ENCODE results near the gene TECPR2. TPM values are rescaled to one million over a fixed set of nuclear protein-coding genes. Genes with fewer than 3 reads are reported as not detected.
A peak's percentile ranks its signal among the peaks of the same experiment; 100 is the strongest.

The TECPR2 gene
- total RNA-seq, 1 experiment from 2014 or later = 9.3 TPM

- intact Hi-C loops (cut with micrococcal nuclease; ENCODE audit: unreplicated experiment) = no loop called here
- Histone ChIP-seq H3K36me3 (ENCODE audit: control insufficient read depth, insufficient read depth, low read length) (no peaks in the 10 kb centered on the region), H3K9me3 (no peaks in the 10 kb centered on the region), H3K4me1 (peaks cover 37% of the 10 kb centered on the region), H3K4me3 (ENCODE audit: low read depth, low read length) (peak overlapping the region; percentile 72), H3K27me3 (replicated peaks; ENCODE audit: control insufficient read depth, insufficient read depth, low read length) (no peaks in the 10 kb centered on the region)
- TF ChIP-seq, protein P1, sequence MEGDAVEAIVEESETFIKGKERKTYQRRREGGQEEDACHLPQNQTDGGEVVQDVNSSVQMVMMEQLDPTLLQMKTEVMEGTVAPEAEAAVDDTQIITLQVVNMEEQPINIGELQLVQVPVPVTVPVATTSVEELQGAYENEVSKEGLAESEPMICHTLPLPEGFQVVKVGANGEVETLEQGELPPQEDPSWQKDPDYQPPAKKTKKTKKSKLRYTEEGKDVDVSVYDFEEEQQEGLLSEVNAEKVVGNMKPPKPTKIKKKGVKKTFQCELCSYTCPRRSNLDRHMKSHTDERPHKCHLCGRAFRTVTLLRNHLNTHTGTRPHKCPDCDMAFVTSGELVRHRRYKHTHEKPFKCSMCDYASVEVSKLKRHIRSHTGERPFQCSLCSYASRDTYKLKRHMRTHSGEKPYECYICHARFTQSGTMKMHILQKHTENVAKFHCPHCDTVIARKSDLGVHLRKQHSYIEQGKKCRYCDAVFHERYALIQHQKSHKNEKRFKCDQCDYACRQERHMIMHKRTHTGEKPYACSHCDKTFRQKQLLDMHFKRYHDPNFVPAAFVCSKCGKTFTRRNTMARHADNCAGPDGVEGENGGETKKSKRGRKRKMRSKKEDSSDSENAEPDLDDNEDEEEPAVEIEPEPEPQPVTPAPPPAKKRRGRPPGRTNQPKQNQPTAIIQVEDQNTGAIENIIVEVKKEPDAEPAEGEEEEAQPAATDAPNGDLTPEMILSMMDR (IDR thresholded peaks at IDR 0.05; ENCODE audit: insufficient read depth in 1 of 2, low read depth in 1 of 2, low read length in 1 of 2, severe bottlenecking in 1 of 2, unreplicated experiment in 1 of 2) = no peak
- H3K36me3 Mint-ChIP-seq (ENCODE audit: insufficient read depth, unreplicated experiment) = peaks cover 32% of the 10 kb centered on the region
- POLR2A ChIA-PET = no interaction called here
- peak overlapping the region; percentile 89 for H3K4me3 Mint-ChIP-seq (ENCODE audit: unreplicated experiment)
- no peaks in the 10 kb centered on the region for H3K27me3 Mint-ChIP-seq (ENCODE audit: insufficient read depth, unreplicated experiment)
- peak in 1 of 2 experiments; percentile 39 for DNase-seq
- no peaks in the 10 kb centered on the region for H3K9me3 Mint-ChIP-seq (ENCODE audit: unreplicated experiment)
- CTCF ChIA-PET = no interaction called here
- peak overlapping the region; percentile 93 for H3K27ac Mint-ChIP-seq (ENCODE audit: unreplicated experiment)
- no TSS peak for BruUV-seq (replicated peaks)
- peaks cover 24% of the 10 kb centered on the region for H3K4me1 Mint-ChIP-seq (ENCODE audit: low read depth, unreplicated experiment)
Observed at GRCh38 chr14:102320033-102320660, 42.6 kb upstream of the TECPR2 start.

GRCh38 chr14:102320671-102321455 lies 41.9 kb upstream of the TECPR2 start:
- H3K27me3 ChIP-seq (replicated peaks; ENCODE audit: control insufficient read depth, insufficient read depth, low read length) = no peaks in the 10 kb centered on the region
- ChIA-PET CTCF (no interaction called here), POLR2A (no interaction called here)
- H3K9me3 ChIP-seq = no peaks in the 10 kb centered on the region
- TF ChIP-seq, protein P1 (IDR thresholded peaks at IDR 0.05; ENCODE audit: insufficient read depth in 1 of 2, low read depth in 1 of 2, low read length in 1 of 2, severe bottlenecking in 1 of 2, unreplicated experiment in 1 of 2) = no peak
- Mint-ChIP-seq H3K4me1 (ENCODE audit: low read depth, unreplicated experiment) (peaks cover 24% of the 10 kb centered on the region), H3K9me3 (ENCODE audit: unreplicated experiment) (no peaks in the 10 kb centered on the region), H3K27me3 (ENCODE audit: insufficient read depth, unreplicated experiment) (no peaks in the 10 kb centered on the region), H3K27ac (ENCODE audit: unreplicated experiment) (peak overlapping the region; percentile 93), H3K4me3 (ENCODE audit: unreplicated experiment) (peak overlapping the region; percentile 89), H3K36me3 (ENCODE audit: insufficient read depth, unreplicated experiment) (peaks cover 31% of the 10 kb centered on the region)
- BruUV-seq (replicated peaks) = TSS peak; percentile 48
- DNase-seq = no peak
- peak overlapping the region; percentile 72 for H3K4me3 ChIP-seq (ENCODE audit: low read depth, low read length)
- intact Hi-C loops (cut with micrococcal nuclease; ENCODE audit: unreplicated experiment) = no loop called here
- H3K36me3 ChIP-seq (ENCODE audit: control insufficient read depth, insufficient read depth, low read length) = no peaks in the 10 kb centered on the region
- peaks cover 37% of the 10 kb centered on the region for H3K4me1 ChIP-seq

DNA sequence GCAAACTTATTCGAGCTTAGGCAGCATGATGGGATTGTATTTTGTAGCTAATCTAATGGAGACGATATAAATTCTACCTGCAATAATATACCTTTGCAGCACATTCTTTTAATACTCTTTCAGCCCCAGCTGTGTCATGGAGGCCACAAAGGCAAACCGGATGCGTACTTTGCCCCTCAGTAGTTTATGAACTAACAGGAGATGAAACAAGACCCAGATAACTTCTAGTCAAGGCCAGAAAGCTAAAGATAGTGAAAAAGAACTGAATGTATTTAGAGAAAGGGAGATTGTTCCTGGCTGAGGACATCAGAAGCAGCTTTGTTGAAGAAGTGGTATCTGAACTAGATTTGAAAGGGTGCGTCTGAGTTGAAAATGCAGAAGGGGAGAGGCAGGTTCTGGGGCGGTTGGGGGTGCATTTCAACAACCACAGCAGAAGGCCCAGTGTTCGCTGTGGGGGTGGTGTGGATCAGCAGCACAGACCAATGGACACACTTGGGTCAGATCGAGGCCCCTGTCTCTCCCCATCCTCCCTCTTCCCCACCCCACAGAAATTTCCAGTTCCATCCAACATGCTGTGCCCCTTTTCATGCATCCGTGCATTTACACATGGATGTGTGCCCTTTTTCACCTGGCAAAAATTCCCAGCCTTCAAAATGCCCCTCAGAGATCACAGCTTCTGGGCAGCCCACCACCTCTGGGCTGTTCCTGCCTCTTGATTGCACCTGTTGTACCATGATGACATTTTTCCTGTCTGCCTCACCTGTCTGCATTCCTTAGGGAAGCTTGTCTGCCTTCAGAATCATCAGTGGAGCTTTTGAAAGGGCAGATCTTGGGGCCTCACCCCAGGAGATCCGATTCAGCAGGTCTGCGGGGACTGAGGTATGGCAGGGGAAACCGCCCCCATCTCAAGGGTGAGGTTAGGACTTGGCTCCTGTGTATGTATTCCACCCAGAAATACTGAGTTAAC lies 41.0 kb upstream of the TECPR2 start:
- DNase-seq = no peak
- no peaks in the 10 kb centered on the region for H3K9me3 ChIP-seq
- H3K27ac Mint-ChIP-seq (ENCODE audit: unreplicated experiment) = peak overlapping the region; percentile 76
- BruUV-seq (replicated peaks) = no TSS peak
- peaks cover 22% of the 10 kb centered on the region for H3K4me1 Mint-ChIP-seq (ENCODE audit: low read depth, unreplicated experiment)
- H3K4me3 ChIP-seq (ENCODE audit: low read depth, low read length) = no peak overlapping the region
- TF ChIP-seq, protein P1 (IDR thresholded peaks at IDR 0.05; ENCODE audit: insufficient read depth in 1 of 2, low read depth in 1 of 2, low read length in 1 of 2, severe bottlenecking in 1 of 2, unreplicated experiment in 1 of 2) = no peak
- H3K27me3 ChIP-seq (replicated peaks; ENCODE audit: control insufficient read depth, insufficient read depth, low read length) = no peaks in the 10 kb centered on the region
- H3K4me3 Mint-ChIP-seq (ENCODE audit: unreplicated experiment) = peak overlapping the region; percentile 43
- no peaks in the 10 kb centered on the region for H3K36me3 ChIP-seq (ENCODE audit: control insufficient read depth, insufficient read depth, low read length)
- no peaks in the 10 kb centered on the region for H3K27me3 Mint-ChIP-seq (ENCODE audit: insufficient read depth, unreplicated experiment)
- intact Hi-C loops (cut with micrococcal nuclease; ENCODE audit: unreplicated experiment) = no loop called here
- ChIA-PET POLR2A (interaction anchor here (0.6 kb wide), 1 partner anchor 40 kb away, joined by 3 read pairs; no protein-coding TSS in a partner anchor), CTCF (no interaction called here)
- no peaks in the 10 kb centered on the region for H3K9me3 Mint-ChIP-seq (ENCODE audit: unreplicated experiment)
- H3K4me1 ChIP-seq = peaks cover 37% of the 10 kb centered on the region
- H3K36me3 Mint-ChIP-seq (ENCODE audit: insufficient read depth, unreplicated experiment) = peaks cover 22% of the 10 kb centered on the region

Measured in Caco-2 (cell line).